GDM1 (cell line): ENCODE data around the gene KMT2A.

Source experiments
- DNase-seq: peaks from one replicate; lab custom pipeline; 2025; lab: John Stamatoyannopoulos, UW

KMT2A gene

GRCh38 chr11:118488480-118489109 lies 52.3 kb downstream of the KMT2A start:
- peak; percentile 47 for DNase-seq

- DNase-seq = no peak
Observed at GRCh38 chr11:118491041-118491440, 54.7 kb downstream of the KMT2A start.

DNA sequence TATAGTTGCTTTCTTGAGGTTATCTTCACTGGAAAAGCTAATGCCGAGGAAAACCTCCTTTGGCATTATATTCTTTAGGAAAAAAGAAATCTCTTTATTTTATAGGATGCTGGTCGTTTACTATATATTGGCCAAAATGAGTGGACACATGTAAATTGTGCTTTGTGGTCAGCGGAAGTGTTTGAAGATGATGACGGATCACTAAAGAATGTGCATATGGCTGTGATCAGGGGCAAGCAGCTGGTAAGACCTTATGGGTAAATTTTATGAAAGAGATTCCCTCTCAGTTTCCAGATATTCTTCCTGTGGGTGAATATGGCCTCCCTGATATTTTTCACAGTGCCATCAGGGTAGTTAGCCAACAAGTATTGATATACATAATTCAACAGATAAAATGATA lies 61.5 kb downstream of the KMT2A start:
- DNase-seq = no peak

GRCh38 chr11:118503216-118503615 lies 66.9 kb downstream of the KMT2A start:
- DNase-seq = no peak

DNA sequence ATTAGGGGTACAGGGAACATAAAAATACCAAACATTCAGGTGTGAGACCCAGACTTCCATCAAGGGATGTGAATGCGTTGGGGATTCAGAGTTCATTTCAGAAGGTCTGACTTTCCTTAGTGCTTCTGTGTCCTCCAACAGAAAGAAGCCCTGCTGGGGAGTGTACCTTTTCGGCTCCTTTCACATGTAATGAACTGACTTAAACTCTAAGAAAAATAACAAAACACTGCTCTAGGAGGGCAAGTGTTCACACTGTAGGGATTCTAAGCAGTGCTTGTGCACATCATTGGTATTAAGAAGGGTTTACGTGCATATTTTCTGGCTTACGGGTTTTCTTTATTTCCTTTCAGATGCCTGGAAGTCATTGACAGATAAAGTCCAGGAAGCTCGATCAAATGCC lies 75.3 kb downstream of the KMT2A start:
- DNase-seq = no peak

- DNase-seq = peak; percentile 86
Observed at GRCh38 chr11:118514103-118514502, 77.8 kb downstream of the KMT2A start.

- no peak for DNase-seq
Observed at GRCh38 chr11:118519549-118519948, 83.3 kb downstream of the KMT2A start.

GRCh38 chr11:118521892-118522311 lies 85.6 kb downstream of the KMT2A start:
- DNase-seq = no peak

DNA sequence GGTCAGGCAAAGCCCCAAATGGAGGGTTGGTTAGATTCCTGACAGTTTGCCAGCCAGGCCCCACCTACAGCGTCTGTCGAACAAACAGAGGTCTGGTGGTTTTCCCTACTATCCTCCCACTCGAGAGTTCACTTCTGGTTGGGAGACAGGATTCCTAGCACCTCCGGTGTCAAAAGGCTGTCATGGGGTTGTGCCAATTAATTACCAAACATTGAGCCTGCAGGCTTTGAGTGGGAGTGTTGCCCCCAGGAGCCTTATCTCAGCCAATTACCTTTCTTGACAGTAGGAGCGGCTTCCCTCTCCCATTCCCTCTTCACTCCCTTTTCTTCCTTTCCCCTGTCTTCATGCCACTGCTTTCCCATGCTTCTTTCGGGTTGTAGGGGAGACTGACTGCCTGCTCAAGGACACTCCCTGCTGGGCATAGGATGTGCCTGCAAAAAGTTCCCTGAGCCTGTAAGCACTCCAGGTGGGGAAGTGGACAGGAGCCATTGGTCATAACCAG lies 86.3 kb downstream of the KMT2A start:
- DNase-seq = no peak

GRCh38 chr11:118524356-118524755 lies 88.1 kb downstream of the KMT2A start:
- no peak for DNase-seq

GRCh38 chr11:118524757-118525470 lies 88.6 kb downstream of the KMT2A start:
- peak; percentile 58 for DNase-seq

DNA sequence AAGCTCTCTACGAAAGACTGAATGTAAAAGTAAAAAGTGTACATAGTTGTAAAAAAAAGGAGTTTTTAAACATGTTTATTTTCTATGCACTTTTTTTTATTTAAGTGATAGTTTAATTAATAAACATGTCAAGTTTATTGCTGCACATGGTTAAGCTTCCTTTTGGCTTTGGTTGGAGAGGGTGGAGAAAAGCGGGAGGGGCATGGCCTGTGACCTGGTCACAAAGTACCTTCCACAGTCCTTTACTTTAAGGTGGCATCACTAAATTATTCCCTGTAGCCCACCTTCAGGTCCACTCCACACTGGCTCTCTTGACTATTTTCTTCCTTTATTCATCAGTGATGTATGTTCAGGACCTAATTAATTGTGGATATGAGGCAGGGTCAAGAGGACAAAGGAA lies 90.4 kb downstream of the KMT2A start:
- DNase-seq = no peak

DNA sequence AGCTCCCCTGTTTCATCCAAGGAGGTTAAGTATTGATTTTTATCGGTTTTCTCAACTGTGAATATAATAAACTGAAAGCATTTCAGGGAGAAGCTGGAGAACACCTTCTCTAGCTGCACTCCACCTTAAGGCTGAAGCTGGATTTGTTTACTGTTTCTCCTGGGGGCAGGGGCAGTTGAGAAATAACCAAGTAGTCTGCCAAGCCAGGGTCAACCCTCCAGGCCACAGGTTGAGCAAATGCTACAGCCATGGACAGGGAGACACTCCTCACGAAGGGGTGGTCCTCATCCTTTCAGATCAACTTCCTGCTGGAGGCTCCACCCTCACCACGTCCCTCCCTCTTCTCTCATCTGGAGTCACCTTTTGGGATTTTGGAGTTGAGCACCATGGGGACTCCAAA lies 90.8 kb downstream of the KMT2A start, which contains the start of gene TTC36:
TSS of gene TTC36 (plus strand) at position 366 of the 400 bp plus-strand sequence. CDS start at position 387, 21 bp downstream.
- no peak for DNase-seq

DNA sequence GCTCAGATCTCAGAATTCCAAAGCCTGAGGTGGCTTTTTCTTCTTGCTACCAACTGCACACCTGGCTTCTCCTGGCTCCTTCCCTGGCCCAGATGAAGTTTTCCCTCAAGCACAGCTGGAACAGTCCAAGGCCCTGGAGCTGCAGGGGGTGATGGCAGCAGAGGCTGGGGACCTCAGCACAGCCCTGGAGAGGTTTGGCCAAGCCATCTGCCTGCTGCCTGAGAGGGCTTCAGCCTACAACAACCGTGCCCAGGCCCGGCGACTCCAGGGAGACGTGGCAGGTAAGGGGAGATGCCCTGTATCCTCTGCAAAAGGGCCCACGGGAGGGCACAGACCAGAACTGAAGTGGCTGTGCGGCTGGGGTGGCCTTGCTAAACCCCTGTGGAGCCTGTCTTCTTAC lies 92.2 kb downstream of the KMT2A start:
- no peak for DNase-seq

GRCh38 chr11:118529584-118530175 lies 93.4 kb downstream of the KMT2A start:
- no peak for DNase-seq

DNA sequence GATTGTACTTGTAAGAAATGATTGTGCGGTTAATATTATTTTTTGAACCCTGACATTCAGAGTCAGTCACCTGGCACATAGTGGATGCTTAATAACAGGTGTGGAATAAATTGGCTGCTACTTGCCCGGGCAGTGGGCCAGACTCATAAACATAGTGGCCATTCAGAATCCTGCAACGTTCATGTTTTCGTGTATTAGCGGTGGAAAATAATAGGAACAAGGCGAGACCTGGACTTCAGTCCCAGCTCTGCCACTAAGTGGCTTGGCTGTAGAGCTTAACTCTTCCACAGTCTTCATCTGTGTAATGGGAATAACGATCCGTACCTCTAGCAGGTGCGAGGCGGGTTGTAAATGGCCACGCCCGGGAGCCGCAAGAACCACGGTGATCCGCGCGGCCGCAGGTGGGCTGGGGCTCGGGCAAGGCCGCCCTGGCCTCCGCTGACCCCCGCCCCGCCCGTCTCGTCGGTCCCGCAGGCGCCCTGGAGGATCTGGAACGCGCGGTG lies 93.9 kb downstream of the KMT2A start:
- no peak for DNase-seq

GRCh38 chr11:118530683-118531596 lies 94.6 kb downstream of the KMT2A start, which contains the start of gene TMEM25:
TSS of gene TMEM25 (plus strand) at chr11:118531192. CDS start at chr11:118531802, 610 bp downstream.
- DNase-seq = peak; percentile 19

GRCh38 chr11:118531597-118532084 lies 95.3 kb downstream of the KMT2A start:
- no peak for DNase-seq

- DNase-seq = no peak
Observed at GRCh38 chr11:118532091-118532490, 95.8 kb downstream of the KMT2A start.

- DNase-seq = no peak
Observed at GRCh38 chr11:118532852-118533768, 96.8 kb downstream of the KMT2A start.
